ENCODE measurements around the gene TMEM100.

The TMEM100 gene

GRCh38 chr17:55717898-55718735 is 4.5 kb downstream of the TMEM100 start:
- DNase-seq: peak; percentile 55

- DNase-seq: no peak
Observed at GRCh38 chr17:55717432-55717831, 5.2 kb downstream of the TMEM100 start.

DNA sequence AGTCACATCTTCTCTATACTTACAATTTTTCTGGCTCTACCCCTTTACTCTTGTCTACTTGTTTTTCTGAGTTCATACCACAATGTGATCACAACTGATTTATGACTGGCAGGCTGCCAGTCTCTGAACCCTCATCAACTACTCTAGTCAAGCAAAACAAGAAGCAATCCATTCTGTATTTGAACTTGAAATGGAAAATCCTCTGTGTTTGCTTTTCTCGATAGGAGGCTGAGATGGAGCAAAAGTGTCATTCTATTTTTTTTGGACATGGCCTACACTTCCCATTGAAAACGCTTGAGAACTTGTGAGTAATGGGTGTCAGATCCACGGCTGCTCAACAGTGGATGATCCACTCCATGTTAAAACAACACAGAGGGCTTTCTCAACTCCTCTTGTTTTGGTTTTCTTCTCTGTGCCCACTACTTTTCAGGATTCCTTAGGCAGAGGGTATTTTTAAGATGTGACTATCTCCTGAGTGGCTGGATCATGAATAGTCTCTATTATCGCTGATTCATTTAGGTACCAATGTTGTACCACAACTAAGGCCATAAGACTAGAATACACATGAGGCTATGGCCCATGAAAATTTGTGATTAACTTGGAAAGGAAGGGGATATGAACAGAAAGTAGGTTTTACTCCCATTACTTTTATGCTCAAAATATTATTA is 11.7 kb downstream of the TMEM100 start:
- DNase-seq: no peak

DNA sequence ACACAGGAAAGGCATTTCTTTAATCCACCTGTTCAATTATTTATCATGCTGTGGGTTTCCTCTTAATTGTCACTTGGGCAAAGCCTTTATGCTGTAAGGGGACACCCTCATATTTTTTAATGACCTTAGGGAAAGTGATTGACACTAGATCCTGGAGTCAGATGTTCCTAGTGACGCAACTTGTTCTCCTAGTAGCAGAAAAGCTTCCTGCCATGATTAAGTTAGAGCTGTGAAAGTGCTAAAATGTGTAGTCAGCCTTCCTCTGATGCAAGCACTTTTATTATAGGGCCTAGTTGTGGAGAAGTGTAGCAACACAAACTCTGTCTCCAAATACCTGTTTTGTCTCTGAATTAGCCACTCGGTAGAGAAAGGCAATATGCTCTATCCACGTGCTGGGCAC is 12.3 kb downstream of the TMEM100 start:
- no peak for DNase-seq

GRCh38 chr17:55709984-55710383 is 12.7 kb downstream of the TMEM100 start:
- DNase-seq: no peak

DNA sequence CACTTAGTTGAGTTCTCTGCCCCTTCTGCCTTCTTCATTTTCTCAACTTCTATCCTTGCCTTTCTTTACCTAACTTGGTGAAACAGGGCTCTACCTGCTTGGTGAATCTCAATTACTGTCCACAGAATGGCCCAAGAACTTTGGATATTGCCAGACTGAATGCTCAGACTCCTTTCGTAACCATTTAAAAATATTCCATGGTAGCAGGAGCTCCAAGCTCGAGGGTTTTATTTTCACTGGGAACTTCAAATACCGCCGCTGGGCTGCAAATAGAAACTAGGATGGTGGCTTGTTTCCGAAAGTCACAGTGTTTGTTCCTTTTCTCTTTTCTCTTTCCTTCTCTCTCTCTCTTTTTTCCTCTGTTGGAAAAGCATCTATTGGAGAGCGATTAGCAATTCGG is 13.2 kb downstream of the TMEM100 start:
- no peak for DNase-seq

GRCh38 chr17:55708175-55708974 is 14.3 kb downstream of the TMEM100 start:
- no peak for DNase-seq

DNA sequence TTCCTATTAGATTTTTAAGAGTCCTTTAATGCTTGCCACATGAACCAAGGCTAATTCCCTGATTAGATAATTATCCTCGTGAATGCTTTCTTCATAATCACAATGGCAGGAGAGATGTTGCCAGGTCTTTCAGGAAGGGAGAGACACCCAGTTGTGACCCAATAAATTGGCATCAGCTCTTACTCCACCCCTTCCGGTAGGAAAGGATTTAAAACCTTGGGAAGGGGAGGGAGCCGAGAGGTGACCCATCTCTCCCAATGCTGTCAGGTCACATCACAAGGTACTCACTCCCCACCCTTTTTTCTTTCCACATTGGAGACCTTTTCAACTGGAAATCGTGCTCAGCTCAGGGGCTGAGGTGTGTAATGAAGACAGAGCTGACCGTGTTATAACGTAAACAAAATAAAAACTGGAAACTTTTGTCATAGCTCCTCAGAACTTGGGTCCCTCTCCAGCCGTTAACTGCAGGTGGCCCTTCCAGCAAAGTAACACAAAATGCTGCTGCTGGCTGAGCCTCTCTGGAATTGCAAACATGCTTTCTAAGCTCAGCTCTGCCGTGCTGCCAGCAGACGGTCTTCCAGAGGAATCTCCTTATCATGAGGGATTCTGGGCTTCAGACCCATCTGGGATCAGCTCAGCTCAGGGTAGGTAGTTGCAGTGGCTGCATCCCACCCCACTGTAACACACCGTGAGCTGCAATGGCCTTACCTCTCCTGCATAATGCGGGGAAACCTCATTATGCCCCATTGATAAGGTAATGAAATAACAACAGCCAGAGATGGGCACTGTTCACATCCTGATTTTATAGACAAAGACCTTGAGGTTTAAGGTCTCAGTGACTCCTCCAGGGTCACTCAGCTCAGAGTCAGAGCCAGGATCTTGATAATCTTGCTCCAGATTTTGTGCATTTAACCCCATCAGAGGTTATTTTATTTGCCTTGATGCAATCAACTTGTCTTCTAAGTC is 15.6 kb downstream of the TMEM100 start:
- DNase-seq: no peak

DNA sequence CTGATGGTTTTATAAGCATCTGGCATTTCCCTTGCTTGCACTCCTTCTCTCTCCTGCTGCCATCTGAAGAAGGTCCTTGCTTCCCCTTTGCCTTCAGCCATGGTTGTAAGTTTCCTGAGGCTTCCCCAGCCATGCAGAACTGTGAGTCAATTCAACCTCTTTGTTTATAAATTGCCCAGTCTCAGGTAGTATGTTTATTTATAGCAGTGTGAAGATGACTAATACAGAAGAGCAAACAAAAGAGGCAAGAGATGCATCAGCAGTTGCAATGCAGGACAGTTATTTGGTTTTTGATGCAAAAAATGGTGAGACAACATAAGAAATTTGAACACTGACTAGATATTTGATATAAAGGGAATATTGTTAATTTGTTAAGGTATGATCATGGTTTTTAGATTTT is 16.8 kb downstream of the TMEM100 start:
- DNase-seq: no peak

GRCh38 chr17:55704401-55704800 is 18.3 kb downstream of the TMEM100 start:
- no peak for DNase-seq

DNA sequence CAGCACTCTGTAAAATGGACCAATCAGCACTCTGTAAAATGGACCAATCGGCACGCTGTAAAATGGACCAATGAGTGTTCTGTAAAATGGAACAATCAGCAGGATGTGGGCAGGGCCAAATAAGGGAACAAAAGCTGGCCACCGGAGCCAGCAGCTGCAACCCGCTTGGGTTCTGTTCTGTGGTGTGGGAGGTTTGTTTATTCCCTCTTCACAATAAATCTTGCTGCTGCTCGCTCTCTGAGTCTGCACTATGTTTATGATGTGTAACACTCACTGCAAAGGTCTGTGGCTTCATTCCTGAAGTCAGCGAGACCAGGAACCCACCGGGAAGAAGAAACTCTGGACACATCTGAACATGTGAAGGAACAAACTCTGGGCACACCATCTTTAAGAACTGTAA is 20.5 kb downstream of the TMEM100 start:
- no peak for DNase-seq

DNA sequence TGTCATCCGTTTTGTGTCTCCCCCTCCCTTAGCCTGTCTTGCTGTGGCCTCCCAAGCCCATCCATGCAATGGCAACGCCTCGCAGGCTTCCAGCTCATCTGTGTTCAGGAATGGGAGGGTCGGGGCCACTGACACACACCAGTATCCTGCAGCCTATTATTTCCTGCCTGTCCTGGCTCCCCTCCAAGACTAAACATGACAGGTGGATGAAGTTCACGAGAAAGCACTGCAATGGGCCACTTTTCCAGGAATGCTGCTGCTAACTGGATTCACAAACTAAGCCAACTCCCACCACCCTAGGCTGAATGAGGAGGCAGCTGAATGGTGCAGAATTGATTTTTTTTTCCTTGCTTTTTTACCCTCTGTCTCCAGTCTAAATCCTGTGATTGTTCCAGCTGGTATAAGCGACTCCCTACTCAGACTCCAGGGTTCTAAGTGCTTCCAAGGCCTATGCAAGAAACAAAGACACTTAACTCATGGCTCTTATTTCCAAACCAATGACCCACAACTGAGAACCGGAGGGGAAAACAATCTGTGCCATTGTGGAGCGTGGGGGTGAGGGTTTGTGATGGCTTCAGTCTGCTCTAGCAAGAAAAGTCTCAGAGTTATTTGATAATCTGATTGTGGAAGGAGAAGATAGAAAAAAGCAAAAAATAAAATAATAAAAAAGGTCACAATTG is 23.3 kb downstream of the TMEM100 start:
- no peak for DNase-seq

- DNase-seq: no peak
Observed at GRCh38 chr17:55694286-55694910, 28.3 kb downstream of the TMEM100 start.

- DNase-seq: no peak
Observed at GRCh38 chr17:55693254-55694216, 29.1 kb downstream of the TMEM100 start.

GRCh38 chr17:55692276-55692675 is 30.4 kb downstream of the TMEM100 start:
- DNase-seq: no peak

GRCh38 chr17:55691666-55692065 is 31.0 kb downstream of the TMEM100 start:
- no peak for DNase-seq

GRCh38 chr17:55690105-55690508 is 32.6 kb downstream of the TMEM100 start:
- no peak for DNase-seq

GRCh38 chr17:55689672-55690071 is 33.0 kb downstream of the TMEM100 start:
- no peak for DNase-seq

DNA sequence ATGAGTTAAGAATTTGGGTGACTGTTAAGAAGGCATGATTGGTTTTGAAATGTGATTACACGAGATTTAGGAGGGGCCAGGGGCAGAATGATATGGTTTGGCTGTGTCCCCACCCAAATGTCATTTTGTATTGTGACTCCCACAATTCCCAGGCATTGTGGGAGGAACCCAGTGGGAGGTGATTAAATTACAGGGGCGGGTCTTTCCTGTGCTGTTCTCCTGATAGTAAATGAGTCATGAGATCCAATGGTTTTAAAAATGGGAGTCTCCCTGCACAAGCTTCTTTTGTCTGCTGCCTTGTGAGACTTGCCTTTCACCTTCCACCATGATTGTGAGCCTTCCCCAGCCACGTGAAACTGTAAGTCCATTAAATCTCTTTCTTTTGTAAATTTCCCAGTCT is 34.6 kb downstream of the TMEM100 start:
- DNase-seq: no peak

DNA sequence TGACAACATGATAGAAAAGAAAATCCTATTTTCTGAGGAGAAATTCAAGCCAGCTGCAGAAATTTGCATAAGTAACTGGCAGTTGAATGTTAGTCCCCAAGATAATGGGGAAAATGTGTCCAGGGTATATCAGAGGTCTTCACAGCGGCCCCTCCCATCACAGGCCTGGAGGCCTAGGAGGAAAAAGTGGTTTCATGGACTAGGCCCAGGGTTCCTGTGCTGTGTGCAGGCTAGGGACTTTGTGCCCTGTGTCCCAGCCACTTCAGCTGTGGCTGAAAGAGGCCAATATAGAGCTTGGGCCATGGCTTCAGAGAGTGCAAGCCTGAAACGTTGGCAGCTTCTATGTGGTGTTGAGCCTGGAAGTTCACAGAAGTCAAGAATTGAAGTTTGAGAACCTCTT is 35.6 kb downstream of the TMEM100 start:
- DNase-seq: no peak

All from CD4-positive, alpha-beta T cell treated with Interleukin-17A for 1 hour (primary cell).